ENCODE data around the gene PPFIBP2. TPM values are rescaled to one million over a fixed set of nuclear protein-coding genes. Genes with fewer than 3 reads are reported as not detected.

Gene PPFIBP2
- total and polyA plus RNA-seq, 10 of the 15 experiments (the other 5 are each of a cell fraction or from before 2014, with no cell fraction given), result 17.3 to 56.3 (median 39.2) TPM

DNA sequence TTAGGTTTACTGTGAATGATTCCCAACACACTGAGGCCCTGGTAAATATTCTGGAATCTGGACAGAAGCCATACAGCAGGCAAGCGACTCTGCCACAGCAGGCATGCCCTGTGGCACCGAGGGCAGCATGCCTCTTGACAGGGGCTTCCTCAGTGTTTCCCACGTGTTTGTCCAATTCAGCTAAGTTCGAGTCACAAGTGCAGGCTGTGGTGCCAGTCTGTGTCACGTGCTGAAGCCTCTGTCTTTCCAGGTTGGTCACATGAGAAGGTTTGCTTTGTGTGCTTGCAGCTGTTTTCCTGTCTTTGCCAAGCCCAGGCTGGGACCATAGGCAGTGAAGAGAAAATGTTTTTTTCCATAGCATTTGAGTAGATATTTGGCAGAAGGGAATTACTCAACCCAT is 2.4 kb upstream of the PPFIBP2 start:
- POLR2A ChIA-PET, result interaction anchor here (0.7 to 4.0 kb wide), 6 partner anchors 10 to 43 kb away, joined by 3 to 24 read pairs (median 10); no protein-coding TSS in a partner anchor
- 0 out of 2 replicates have a peak overlapping the region, but pooled peaks have one; percentile 92 for H3K4me3 ChIP-seq
- RAD21 ChIA-PET (ENCODE audit: unreplicated experiment), result interaction anchor here (0.8 to 7.1 kb wide), 12 partner anchors 10 to 159 kb away, joined by 3 to 57 read pairs (median 9); no protein-coding TSS in a partner anchor
- SMC1A ChIA-PET (ENCODE audit: uncharacterized antibody, unreplicated experiment), result interaction anchor here (1.0 to 9.6 kb wide), 13 partner anchors 10 to 155 kb away, joined by 3 to 69 read pairs (median 7); no protein-coding TSS in a partner anchor
- no peaks in the 10 kb centered on the region for H4K20me1 ChIP-seq (ENCODE audit: control insufficient read depth, insufficient read depth)
- ATAC-seq (no peak), DNase-seq (ENCODE audit: low read depth, low spot score) (no peak), FAIRE-seq (no peak)
- H3K9ac ChIP-seq (ENCODE audit: control insufficient read depth, insufficient read depth, low read length), result peak overlapping the region; percentile 17; the same call in 1 of the 2 replicates
- H2AFZ ChIP-seq (ENCODE audit: control insufficient read depth, low read depth, low read length), result no peak overlapping the region
- WGBS (ENCODE audit: insufficient coverage, insufficient replicate concordance, low lambda C conversion rate, missing lambda C conversion rate), result 70% methylated on average over 5 of the region's 5 CpGs
- in situ Hi-C loops (cut with MboI) (loop anchor here (25.0 kb wide), 1 partner anchor 1824 kb away; the partner anchor contains the start of genes TRIM22 and TRIM5), intact Hi-C loops (cut with micrococcal nuclease; ENCODE audit: unreplicated experiment) (loop anchor here (5.0 to 10.0 kb wide), 2 partner anchors 176 to 767 kb away; no protein-coding TSS in a partner anchor)
- no peak overlapping the region for H3K27ac ChIP-seq (ENCODE audit: control insufficient read depth, insufficient read depth)
- no peaks in the 10 kb centered on the region for H3K27me3 ChIP-seq (replicated peaks in 1 of 2; ENCODE audit: control insufficient read depth in 2 of 2, insufficient read depth in 2 of 2, low read length in 1 of 2)
- H3K9me3 ChIP-seq (replicated peaks; ENCODE audit: control insufficient read depth, insufficient read depth, low read length), result no peaks in the 10 kb centered on the region
- peak overlapping the region; percentile 67 for H3K4me2 ChIP-seq (ENCODE audit: control insufficient read depth, insufficient read depth)
- H3K79me2 ChIP-seq (ENCODE audit: control insufficient read depth, insufficient read depth, low read length), result peaks cover 38% of the 10 kb centered on the region
- CTCF ChIA-PET, result interaction anchor here (0.9 to 8.1 kb wide), 19 partner anchors 10 to 179 kb away, joined by 3 to 67 read pairs (median 8); no protein-coding TSS in a partner anchor
- no peaks in the 10 kb centered on the region for H3K36me3 ChIP-seq (ENCODE audit: control insufficient read depth in 2 of 2, insufficient read depth in 2 of 2, low read length in 1 of 2)
- peaks cover 22% of the 10 kb centered on the region for H3K4me1 ChIP-seq (ENCODE audit: control insufficient read depth, insufficient read depth, low read length)
- no TSS peak for BruUV-seq (replicated peaks)
- TF ChIP-seq KDM1A (IDR thresholded peaks at IDR 0.05; ENCODE audit: borderline replicate concordance) (no peak), NR2C1 (IDR thresholded peaks at IDR 0.05) (no peak), NFXL1 (IDR thresholded peaks at IDR 0.05; ENCODE audit: borderline replicate concordance) (no peak), FOXM1 (IDR thresholded peaks at IDR 0.05; ENCODE audit: low read depth, low read length) (no peak), RAD51 (IDR thresholded peaks at IDR 0.05) (peak; percentile 86), POLR2AphosphoS2 (IDR thresholded peaks at IDR 0.05; ENCODE audit: low read depth, low read length) (no peak), FOS (IDR thresholded peaks at IDR 0.05; ENCODE audit: borderline replicate concordance, extremely low read depth, insufficient read length) (no peak), ZNF687 (IDR thresholded peaks at IDR 0.05) (peak; percentile 78), CBX3 (IDR thresholded peaks at IDR 0.05; ENCODE audit: borderline replicate concordance, low read depth) (no peak), ZSCAN29 (IDR thresholded peaks at IDR 0.05) (no peak), NFYA (IDR thresholded peaks at IDR 0.05; ENCODE audit: borderline replicate concordance, low read depth, low read length) (no peak), ATF3 (IDR thresholded peaks at IDR 0.05; ENCODE audit: borderline replicate concordance, extremely low read depth, low read depth, low read length) (peak; percentile 19; the same call in 1 of the 2 replicates)
- TF ChIP-seq, protein P1, sequence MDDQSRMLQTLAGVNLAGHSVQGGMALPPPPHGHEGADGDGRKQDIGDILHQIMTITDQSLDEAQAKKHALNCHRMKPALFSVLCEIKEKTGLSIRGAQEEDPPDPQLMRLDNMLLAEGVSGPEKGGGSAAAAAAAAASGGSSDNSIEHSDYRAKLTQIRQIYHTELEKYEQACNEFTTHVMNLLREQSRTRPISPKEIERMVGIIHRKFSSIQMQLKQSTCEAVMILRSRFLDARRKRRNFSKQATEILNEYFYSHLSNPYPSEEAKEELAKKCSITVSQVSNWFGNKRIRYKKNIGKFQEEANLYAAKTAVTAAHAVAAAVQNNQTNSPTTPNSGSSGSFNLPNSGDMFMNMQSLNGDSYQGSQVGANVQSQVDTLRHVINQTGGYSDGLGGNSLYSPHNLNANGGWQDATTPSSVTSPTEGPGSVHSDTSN (IDR thresholded peaks at IDR 0.05; ENCODE audit: insufficient replicate concordance, low read depth, low read length), result no peak
- TF ChIP-seq, protein P2, sequence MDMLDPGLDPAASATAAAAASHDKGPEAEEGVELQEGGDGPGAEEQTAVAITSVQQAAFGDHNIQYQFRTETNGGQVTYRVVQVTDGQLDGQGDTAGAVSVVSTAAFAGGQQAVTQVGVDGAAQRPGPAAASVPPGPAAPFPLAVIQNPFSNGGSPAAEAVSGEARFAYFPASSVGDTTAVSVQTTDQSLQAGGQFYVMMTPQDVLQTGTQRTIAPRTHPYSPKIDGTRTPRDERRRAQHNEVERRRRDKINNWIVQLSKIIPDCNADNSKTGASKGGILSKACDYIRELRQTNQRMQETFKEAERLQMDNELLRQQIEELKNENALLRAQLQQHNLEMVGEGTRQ (IDR thresholded peaks at IDR 0.05; ENCODE audit: borderline replicate concordance, low read depth, low read length), result peak; percentile 41; the same call in 1 of the 2 replicates

Data from GM12878 (cell line).